OCI-LY7 (cell line): ENCODE results near the gene PRCD. TPM values are rescaled to one million over a fixed set of nuclear protein-coding genes. Genes with fewer than 3 reads are reported as not detected.

Source experiments
- BruUV-seq: library from RNA; stranded (reverse); fragments of 400-500 nt; replicated peaks from 2 replicates; lab custom pipeline; 2021; lab: Mats Ljungman, UMichigan
- CTCF ChIA-PET: fragments of 300-600 bp; sonication (Branson Sonifier 250); formaldehyde crosslinking; loops from one replicate; lab custom pipeline; 2022; ENCODE audit warnings: antibody characterized with exemption; ENCODE audit not compliant: unreplicated experiment; lab: Charles Lee
- POLR2A ChIA-PET: fragments of 300-600 bp; sonication (Branson Sonifier 250); formaldehyde crosslinking; loops from one replicate; lab custom pipeline; 2022; ENCODE audit warnings: antibody characterized with exemption; lab: Charles Lee
- DNase-seq: peaks from one replicate; pipeline ENCODE4 v3.0.0-alpha.2; 2015; ENCODE audit warnings: low spot score
- H2AFZ ChIP-seq: fragments of 200-600 bp; sonication (generic), shearing (Covaris generic); 2 replicates; pipeline ENCODE4 v1.6.1; 2014; ENCODE audit warnings: mild to moderate bottlenecking, antibody characterized with exemption, low read length, moderate library complexity
- H3K27ac ChIP-seq: fragments of 200-600 bp; sonication (generic); 2 replicates; pipeline ENCODE4 v1.5.1; 2014; ENCODE audit warnings: mixed run types, low read depth, mild to moderate bottlenecking, moderate library complexity, low read length, inconsistent platforms; ENCODE audit not compliant: poor library complexity, severe bottlenecking
- H3K36me3 ChIP-seq: fragments of 200-600 bp; sonication (generic); 2 replicates; pipeline ENCODE4 v1.6.1; 2014; ENCODE audit warnings: mild to moderate bottlenecking, antibody characterized with exemption, low read length, moderate library complexity, mixed read lengths; ENCODE audit not compliant: insufficient read depth
- H3K4me1 ChIP-seq: fragments of 200-600 bp; sonication (generic); 2 replicates; pipeline ENCODE4 v1.5.1; 2014; ENCODE audit warnings: mild to moderate bottlenecking, low read length; ENCODE audit not compliant: insufficient read depth, poor library complexity, severe bottlenecking
- H3K4me2 ChIP-seq: fragments of 200-600 bp; sonication (generic); 2 replicates; pipeline ENCODE4 v1.6.1; 2014; ENCODE audit warnings: mild to moderate bottlenecking, low read length
- H3K4me3 ChIP-seq: fragments of 200-600 bp; sonication (generic); 2 replicates; pipeline ENCODE4 v1.5.1; 2014; ENCODE audit warnings: mild to moderate bottlenecking, low read depth, low read length; ENCODE audit not compliant: poor library complexity, severe bottlenecking
- H3K79me2 ChIP-seq: fragments of 200-600 bp; sonication (generic); 2 replicates; pipeline ENCODE4 v1.6.1; 2016; ENCODE audit warnings: low read depth, mild to moderate bottlenecking, low read length, moderate library complexity, mixed read lengths; ENCODE audit not compliant: insufficient read depth
- H3K9me2 ChIP-seq: fragments of 200-600 bp; sonication (generic); 2 replicates; pipeline ENCODE4 v1.6.1; 2016; ENCODE audit warnings: mild to moderate bottlenecking, low read length, mixed read lengths; ENCODE audit not compliant: insufficient read depth
- H3K9me3 ChIP-seq: fragments of 200-600 bp; sonication (generic); 2 replicates; pipeline ENCODE4 v1.6.1; 2014; ENCODE audit warnings: mild to moderate bottlenecking, mixed run types, low read length, mixed read lengths
- H4K20me1 ChIP-seq: fragments of 200-600 bp; sonication (generic); 2 replicates; pipeline ENCODE4 v1.6.1; 2014; ENCODE audit warnings: mild to moderate bottlenecking, antibody characterized with exemption, low read length, moderate library complexity, mixed read lengths; ENCODE audit not compliant: insufficient read depth
- EZH2phosphoT487 ChIP-seq: fragments of 200-600 bp; sonication (generic); IDR thresholded peaks from 2 replicates; pipeline ENCODE4 v1.6.1; 2018; ENCODE audit warnings: low read depth, borderline replicate concordance, mild to moderate bottlenecking, mixed run types, antibody characterized with exemption, low read length, moderate library complexity, mixed read lengths
- intact Hi-C: fragments of 100-400 bp; cut with micrococcal nuclease; formaldehyde crosslinking; loops from one replicate; pipeline ENCODE4 v1.10.0; 2022; ENCODE audit not compliant: unreplicated experiment
- total RNA-seq, 2 experiments: library from RNA; depleted of rRNA in 1 of 2; stranded (reverse); fragments of >200 nt in 1 of 2; shearing (Covaris generic) in 1 of 2; gene quantifications; 2 replicates each; pipeline ENCODE4 v1.2.3, GENCODE V29; 2014 to 2022
- TF ChIP-seq, protein P1 (sequence below): fragments of 200-600 bp; sonication (generic); conservative IDR thresholded peaks from 2 replicates; pipeline ENCODE4 v1.5.1; 2014; ENCODE audit warnings: mild to moderate bottlenecking, antibody characterized with exemption, low read length, moderate library complexity, mixed read lengths

Gene PRCD
- total RNA-seq, 2 experiments from 2014 or later, result 5.7 to 15.9 TPM

DNA sequence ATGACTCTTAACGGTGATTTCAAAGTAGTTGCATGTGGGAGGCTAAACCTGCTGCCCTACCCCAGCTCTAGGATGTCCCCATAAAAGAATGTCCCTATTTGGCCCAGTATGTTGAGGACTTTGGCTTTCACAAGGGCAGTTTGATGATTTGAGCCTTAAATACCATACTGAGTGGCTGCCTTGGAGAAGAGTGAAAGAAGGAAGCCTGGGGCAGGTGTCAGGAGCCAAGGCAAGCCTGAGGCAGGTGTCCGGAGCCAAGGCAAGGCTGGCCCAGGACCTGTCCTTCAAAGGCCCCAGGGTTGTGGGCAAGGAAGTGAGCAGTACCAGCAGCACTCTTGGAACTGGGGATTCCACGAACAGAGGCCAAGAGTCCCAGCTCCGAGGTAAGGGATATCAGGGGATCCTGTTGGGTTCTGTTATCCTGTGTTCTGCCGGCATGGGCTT, 27.2 kb downstream of the PRCD start:
- H3K9me2 ChIP-seq, result no peaks in the 10 kb centered on the region
- peaks cover 8% of the 10 kb centered on the region; the same call in 1 of the 2 replicates for H3K79me2 ChIP-seq
- TF ChIP-seq, protein P1, sequence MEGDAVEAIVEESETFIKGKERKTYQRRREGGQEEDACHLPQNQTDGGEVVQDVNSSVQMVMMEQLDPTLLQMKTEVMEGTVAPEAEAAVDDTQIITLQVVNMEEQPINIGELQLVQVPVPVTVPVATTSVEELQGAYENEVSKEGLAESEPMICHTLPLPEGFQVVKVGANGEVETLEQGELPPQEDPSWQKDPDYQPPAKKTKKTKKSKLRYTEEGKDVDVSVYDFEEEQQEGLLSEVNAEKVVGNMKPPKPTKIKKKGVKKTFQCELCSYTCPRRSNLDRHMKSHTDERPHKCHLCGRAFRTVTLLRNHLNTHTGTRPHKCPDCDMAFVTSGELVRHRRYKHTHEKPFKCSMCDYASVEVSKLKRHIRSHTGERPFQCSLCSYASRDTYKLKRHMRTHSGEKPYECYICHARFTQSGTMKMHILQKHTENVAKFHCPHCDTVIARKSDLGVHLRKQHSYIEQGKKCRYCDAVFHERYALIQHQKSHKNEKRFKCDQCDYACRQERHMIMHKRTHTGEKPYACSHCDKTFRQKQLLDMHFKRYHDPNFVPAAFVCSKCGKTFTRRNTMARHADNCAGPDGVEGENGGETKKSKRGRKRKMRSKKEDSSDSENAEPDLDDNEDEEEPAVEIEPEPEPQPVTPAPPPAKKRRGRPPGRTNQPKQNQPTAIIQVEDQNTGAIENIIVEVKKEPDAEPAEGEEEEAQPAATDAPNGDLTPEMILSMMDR, result no peak
- TF ChIP-seq EZH2phosphoT487, result no peak
- peak overlapping the region; percentile 11 for H3K4me2 ChIP-seq
- H4K20me1 ChIP-seq, result peaks cover 12% of the 10 kb centered on the region
- H3K9me3 ChIP-seq, result no peaks in the 10 kb centered on the region
- H3K36me3 ChIP-seq, result peaks cover 51% of the 10 kb centered on the region
- DNase-seq, result peak; percentile 21
- no TSS peak for BruUV-seq
- H2AFZ ChIP-seq, result no peak overlapping the region
- POLR2A ChIA-PET, result interaction anchor here (0.6 to 3.6 kb wide), 10 partner anchors 9 to 358 kb away, joined by 3 to 21 read pairs (median 3); no protein-coding TSS in a partner anchor
- peaks cover 29% of the 10 kb centered on the region for H3K4me1 ChIP-seq
- H3K27ac ChIP-seq, result peak overlapping the region; percentile 38
- intact Hi-C loops, result no loop called here
- H3K4me3 ChIP-seq, result no peak overlapping the region
- CTCF ChIA-PET, result interaction anchor here (1.1 to 1.9 kb wide), 2 partner anchors 9 to 115 kb away, joined by 4 to 7 read pairs; no protein-coding TSS in a partner anchor

DNA sequence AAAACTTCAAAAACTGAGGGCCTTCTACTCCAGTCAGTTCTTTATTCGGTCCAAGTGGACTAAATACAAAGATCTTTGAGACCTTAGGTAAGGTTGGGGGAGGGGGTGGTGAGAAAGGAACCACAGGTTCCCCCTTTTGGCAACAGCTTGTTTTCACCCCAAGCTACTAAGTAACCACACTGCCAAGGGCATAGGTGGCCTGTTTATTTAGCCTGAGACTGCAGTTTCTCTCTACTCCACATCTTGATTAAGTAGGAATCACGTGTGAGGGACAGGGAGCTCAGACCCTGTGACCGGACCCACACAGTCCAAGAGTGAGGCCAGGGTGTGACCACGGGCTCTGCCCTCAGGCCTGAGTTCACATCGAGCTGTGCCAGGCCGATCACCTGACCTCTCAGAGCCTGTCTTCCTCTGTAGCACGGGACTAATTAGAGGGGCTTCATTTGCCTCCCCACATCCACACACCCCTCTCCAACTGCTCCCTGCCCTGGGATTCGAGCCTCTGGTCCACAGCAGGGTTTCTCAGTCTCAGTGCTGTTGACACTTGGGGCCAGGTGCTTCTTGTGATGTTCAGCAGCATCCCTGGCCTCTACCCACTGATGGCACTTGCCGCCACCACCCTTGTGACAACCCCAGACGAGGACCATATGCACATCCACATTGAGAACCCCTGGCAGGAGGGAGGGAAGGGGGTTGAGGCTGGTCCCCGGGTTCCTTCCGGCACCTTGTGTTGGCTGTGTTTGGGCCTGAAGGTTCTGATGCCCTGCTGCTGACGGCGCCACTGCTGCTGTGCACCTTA, 28.0 kb downstream of the PRCD start:
- intact Hi-C loops, result no loop called here
- Histone ChIP-seq H4K20me1 (peaks cover 12% of the 10 kb centered on the region), H3K9me3 (no peaks in the 10 kb centered on the region), H3K4me1 (peaks cover 29% of the 10 kb centered on the region), H3K36me3 (peaks cover 44% of the 10 kb centered on the region), H3K4me3 (no peak overlapping the region), H3K27ac (peak overlapping the region; percentile 38), H3K9me2 (no peaks in the 10 kb centered on the region), H3K79me2 (peaks cover 2% of the 10 kb centered on the region; the same call in 1 of the 2 replicates), H3K4me2 (peak overlapping the region; percentile 11), H2AFZ (no peak overlapping the region)
- POLR2A ChIA-PET, result interaction anchor here (0.6 to 3.6 kb wide), 6 partner anchors 8 to 109 kb away, joined by 3 to 21 read pairs (median 4); no protein-coding TSS in a partner anchor
- peak; percentile 54 for DNase-seq
- CTCF ChIA-PET, result interaction anchor here (1.0 to 1.9 kb wide), 3 partner anchors 10 to 114 kb away, joined by 4 to 7 read pairs (median 4); no protein-coding TSS in a partner anchor
- no peak for TF ChIP-seq EZH2phosphoT487
- TF ChIP-seq, protein P1, result 0 out of 2 replicates have a peak, but pooled peaks have one; percentile 13
- BruUV-seq, result no TSS peak
